ENCODE measurements around the gene CDKL2. TPM values are rescaled to one million over a fixed set of nuclear protein-coding genes. Genes with fewer than 3 reads are reported as not detected.

The CDKL2 gene
- total and polyA plus RNA-seq, 2 donors from 2014 or later: 3.2 to 15.9 TPM

DNA sequence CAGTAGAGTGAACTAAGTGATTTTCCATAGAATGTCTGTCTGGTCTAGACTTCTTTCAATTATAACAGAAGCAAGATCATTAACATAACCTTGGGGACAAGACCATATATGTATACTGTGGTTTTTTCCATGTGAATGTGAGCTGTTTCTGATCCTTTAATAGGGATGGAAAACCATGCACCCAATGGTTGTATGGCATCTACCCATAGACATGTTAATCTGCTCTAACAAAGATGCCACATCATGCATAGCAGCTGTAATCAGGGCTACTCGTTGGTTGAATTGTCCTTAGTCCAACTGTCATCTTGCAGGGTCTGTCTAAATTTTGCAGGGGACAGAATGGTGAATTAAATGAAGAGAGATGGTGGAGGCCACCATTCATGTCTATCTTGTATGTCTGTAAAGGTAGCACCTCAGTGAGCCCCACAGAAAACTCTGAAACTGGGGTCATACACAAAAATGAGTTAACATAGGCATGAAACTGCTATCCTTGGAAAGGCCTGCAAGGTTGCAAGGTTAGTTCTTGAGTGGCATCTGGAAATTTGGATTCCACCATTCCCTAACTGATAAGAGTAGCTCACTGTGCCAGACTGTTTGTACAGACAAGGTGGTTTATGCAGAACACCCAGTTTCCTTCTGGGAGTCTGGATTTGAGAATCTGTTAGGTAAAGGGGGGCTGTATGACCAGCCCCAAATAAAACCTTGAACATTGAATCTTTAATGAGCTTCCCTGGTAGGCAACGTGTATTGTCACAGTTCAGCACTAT lies 99.6 kb downstream of the CDKL2 start:
- Histone ChIP-seq H3K4me3 (ENCODE audit: low read length in 3 of 3) (no peak overlapping the region), H3K27me3 (ENCODE audit: control insufficient read depth, insufficient read depth, low read length) (no peaks in the 10 kb centered on the region), H3K4me1 (ENCODE audit: control insufficient read depth in 2 of 3, insufficient read depth in 2 of 3, low read depth in 1 of 3, low read length in 3 of 3) (no peaks in the 10 kb centered on the region), H3K27ac (ENCODE audit: low read depth in 2 of 2, low read length in 2 of 2) (no peak overlapping the region), H3K36me3 (ENCODE audit: control insufficient read depth in 2 of 3, insufficient read depth in 3 of 3, low read length in 3 of 3) (peaks cover 5 to 26% (median 15%) of the 10 kb centered on the region in 3 donors), H3K9me3 (ENCODE audit: control insufficient read depth in 2 of 3, insufficient read depth in 1 of 3, low read length in 3 of 3) (no peaks in the 10 kb centered on the region), H3K9ac (ENCODE audit: low read length in 3 of 3) (no peak overlapping the region)
- TF ChIP-seq, protein P1, sequence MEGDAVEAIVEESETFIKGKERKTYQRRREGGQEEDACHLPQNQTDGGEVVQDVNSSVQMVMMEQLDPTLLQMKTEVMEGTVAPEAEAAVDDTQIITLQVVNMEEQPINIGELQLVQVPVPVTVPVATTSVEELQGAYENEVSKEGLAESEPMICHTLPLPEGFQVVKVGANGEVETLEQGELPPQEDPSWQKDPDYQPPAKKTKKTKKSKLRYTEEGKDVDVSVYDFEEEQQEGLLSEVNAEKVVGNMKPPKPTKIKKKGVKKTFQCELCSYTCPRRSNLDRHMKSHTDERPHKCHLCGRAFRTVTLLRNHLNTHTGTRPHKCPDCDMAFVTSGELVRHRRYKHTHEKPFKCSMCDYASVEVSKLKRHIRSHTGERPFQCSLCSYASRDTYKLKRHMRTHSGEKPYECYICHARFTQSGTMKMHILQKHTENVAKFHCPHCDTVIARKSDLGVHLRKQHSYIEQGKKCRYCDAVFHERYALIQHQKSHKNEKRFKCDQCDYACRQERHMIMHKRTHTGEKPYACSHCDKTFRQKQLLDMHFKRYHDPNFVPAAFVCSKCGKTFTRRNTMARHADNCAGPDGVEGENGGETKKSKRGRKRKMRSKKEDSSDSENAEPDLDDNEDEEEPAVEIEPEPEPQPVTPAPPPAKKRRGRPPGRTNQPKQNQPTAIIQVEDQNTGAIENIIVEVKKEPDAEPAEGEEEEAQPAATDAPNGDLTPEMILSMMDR (IDR thresholded peaks at IDR 0.05; ENCODE audit: borderline replicate concordance, extremely low read depth, insufficient read depth): no peak
- intact Hi-C loops (cut with DNase I): no loop called here
- FAIRE-seq: no peak
- DNase-seq: no peak

Other genes with a start within 250 kb of the CDKL2 start
- 40.2 TPM for gene RCHY1, start 116.1 kb downstream of the CDKL2 start, total RNA-seq
- gene RCHY1, start 116.1 kb downstream of the CDKL2 start, polyA plus RNA-seq (ENCODE audit: insufficient read depth, low read depth, low replicate concordance): 27.8 TPM
- 22.1 TPM for gene THAP6, start 116.1 kb downstream of the CDKL2 start, total RNA-seq
- gene THAP6, start 116.1 kb downstream of the CDKL2 start, polyA plus RNA-seq (ENCODE audit: insufficient read depth, low read depth, low replicate concordance): 6.4 TPM
- gene ODAPH, start 74.5 kb downstream of the CDKL2 start, total RNA-seq: not detected
- gene ODAPH, start 74.5 kb downstream of the CDKL2 start, polyA plus RNA-seq (ENCODE audit: insufficient read depth, low read depth, low replicate concordance): not detected
- 111 TPM for gene G3BP2, start 42.9 kb upstream of the CDKL2 start, total RNA-seq
- 31.4 TPM for gene G3BP2, start 42.9 kb upstream of the CDKL2 start, polyA plus RNA-seq (ENCODE audit: insufficient read depth, low read depth, low replicate concordance)
- 49.6 TPM for gene USO1, start 94.0 kb upstream of the CDKL2 start, total RNA-seq
- 23.2 TPM for gene USO1, start 94.0 kb upstream of the CDKL2 start, polyA plus RNA-seq (ENCODE audit: insufficient read depth, low read depth, low replicate concordance)